ENCODE data around the gene SLC6A12. TPM values are rescaled to one million over a fixed set of nuclear protein-coding genes. Genes with fewer than 3 reads are reported as not detected.

The SLC6A12 gene
- total RNA-seq, 1 experiment from 2014 or later: 0.17 TPM

GRCh38 chr12:189622-189962 lies 24.4 kb downstream of the SLC6A12 start:
- Histone ChIP-seq H2BK12ac (ENCODE audit: insufficient read length, low read depth, low read length) (no peak overlapping the region), H4K5ac (ENCODE audit: insufficient read length, low read depth, low read length) (no peak overlapping the region), H2BK20ac (ENCODE audit: low read depth, low read length, poor library complexity, severe bottlenecking) (no peak overlapping the region), H3K79me1 (ENCODE audit: insufficient read depth, low read depth, low read length, poor library complexity, severe bottlenecking) (no peaks in the 10 kb centered on the region), H2BK5ac (ENCODE audit: insufficient read length, low read length) (no peak overlapping the region), H3K9ac (ENCODE audit: extremely low read depth, insufficient read length, low read length) (no peak overlapping the region), H3K14ac (ENCODE audit: insufficient read depth, low read length) (no peak overlapping the region), H3T11ph (ENCODE audit: low read length) (no peak overlapping the region), H2AFZ (ENCODE audit: low read length) (no peak overlapping the region), H4K8ac (replicated peaks; ENCODE audit: insufficient read length, low read depth, low read length) (no peak overlapping the region), H3K27me3 (ENCODE audit: insufficient read depth, low read length) (peaks cover 4% of the 10 kb centered on the region; the same call in 1 of the 2 replicates), H3K56ac (ENCODE audit: insufficient read length, low read depth, low read length) (no peak overlapping the region), H4K91ac (ENCODE audit: insufficient read length, low read depth, low read length) (no peak overlapping the region), H2BK120ac (ENCODE audit: low read depth, low read length, poor library complexity, severe bottlenecking) (no peak overlapping the region), H3K4me1 (ENCODE audit: insufficient read depth, low read length) (no peaks in the 10 kb centered on the region), H3K18ac (ENCODE audit: insufficient read length, low read depth, low read length) (no peak overlapping the region), H4K20me1 (ENCODE audit: control insufficient read depth, insufficient read depth, insufficient read length) (no peaks in the 10 kb centered on the region), H3K23me2 (ENCODE audit: insufficient read length, low read depth, low read length, poor library complexity, severe bottlenecking) (peaks cover 7% of the 10 kb centered on the region), H3K9me3 (ENCODE audit: control insufficient read depth, low read depth, low read length) (no peaks in the 10 kb centered on the region), H3K79me2 (ENCODE audit: insufficient read depth, low read length) (no peaks in the 10 kb centered on the region), H2AK5ac (ENCODE audit: insufficient read length, low read length) (no peak overlapping the region), H3K4me2 (ENCODE audit: insufficient read depth, insufficient read length, low read length) (no peak overlapping the region), H3K27ac (ENCODE audit: insufficient read length, low read depth, low read length) (no peak overlapping the region), H3K23ac (ENCODE audit: insufficient read length, low read depth, low read length) (no peak overlapping the region), H2BK15ac (ENCODE audit: low read depth, low read length) (no peak overlapping the region), H3K4ac (ENCODE audit: low read depth, low read length) (no peak overlapping the region)
- Mint-ChIP-seq H3K9me3 (peaks cover 5 to 7% of the 10 kb centered on the region in 2 experiments; a peak in 3 of 5 replicates), H3K4me1 (peaks cover 5 to 10% of the 10 kb centered on the region in 2 experiments; a peak in 2 of 4 replicates), H3K36me3 (ENCODE audit: insufficient read depth in 1 of 3, low read depth in 3 of 3) (peaks cover 0 to 2% (median 0%) of the 10 kb centered on the region in 3 experiments; a peak in 2 of 7 replicates), H3K27me3 (ENCODE audit: low read depth) (peaks cover 77% of the 10 kb centered on the region), H3K4me3 (no peak overlapping the region; a peak in 1 of 5 replicates), H3K27ac (no peak overlapping the region; a peak in 1 of 7 replicates)
- no peak for DNase-seq
- WGBS (ENCODE audit: extremely low coverage, insufficient read length, low lambda C conversion rate): no CpG with 5 or more reads among the region's 6 CpGs
- TF ChIP-seq CTCF (conservative IDR thresholded peaks at IDR 0.05): no peak
